Vagina (tissue), 2 donors: ENCODE data around the gene CCDC83. TPM values are rescaled to one million over a fixed set of nuclear protein-coding genes. Genes with fewer than 3 reads are reported as not detected.

Experiments
- DNase-seq, 2 donors: peaks; one replicate each; pipeline ENCODE4 v3.0.0-alpha.2; 2017; ENCODE audit errors: extremely low spot score in 2 of 2
- H3K27ac ChIP-seq: fragments of 200-600 bp; sonication (generic); one replicate; pipeline ENCODE4 v1.5.1; 2019
- H3K27me3 ChIP-seq: fragments of 200-600 bp; sonication (generic); one replicate; pipeline ENCODE4 v1.5.1; 2019
- H3K36me3 ChIP-seq, 2 donors: fragments of 200-600 bp; sonication (generic); one replicate each; pipeline ENCODE4 v1.5.1; 2017 to 2019
- H3K4me1 ChIP-seq: fragments of 200-600 bp; sonication (generic); one replicate; pipeline ENCODE4 v1.5.1; 2019
- H3K4me3 ChIP-seq, 2 donors: fragments of 200-600 bp; sonication (generic); 1 replicate in 1 of 2; 2 replicates in 1 of 2; pipeline ENCODE4 v1.5.1; 2016 to 2019
- H3K9me3 ChIP-seq: fragments of 200-600 bp; sonication (generic); one replicate; pipeline ENCODE4 v1.5.1; 2019
- CTCF ChIP-seq, 3 experiments: fragments of 450-650 bp in 2 of 3; fragments of 200-600 bp in 1 of 3; sonication (generic) in 1 of 3; IDR thresholded peaks; one replicate each; pipeline ENCODE4 v1.5.1; 2017 to 2019; ENCODE audit warnings: antibody characterized with exemption in 3 of 3, mild to moderate bottlenecking in 2 of 3, moderate library complexity in 2 of 3
- POLR2A ChIP-seq, 2 donors: fragments of 450-650 bp; IDR thresholded peaks; one replicate each; pipeline ENCODE4 v1.6.1; 2017; ENCODE audit warnings: antibody characterized with exemption in 2 of 2, mild to moderate bottlenecking in 2 of 2, moderate library complexity in 2 of 2
- POLR2AphosphoS5 ChIP-seq, 2 donors: sonication (generic); formaldehyde crosslinking; IDR thresholded peaks; one replicate each; pipeline ENCODE4 v1.9.0; 2017; ENCODE audit warnings: antibody characterized with exemption in 2 of 2, mild to moderate bottlenecking in 2 of 2, low read depth in 1 of 2; ENCODE audit not compliant: insufficient read depth in 1 of 2
- intact Hi-C: fragments of 100-400 bp; cut with DNase I; formaldehyde crosslinking; loops from one replicate; pipeline ENCODE4 v1.15.1; 2023
- total RNA-seq: library from RNA; depleted of rRNA; stranded (reverse); fragments of >200 nt; gene quantifications from one replicate; pipeline ENCODE4 v1.2.3, GENCODE V29; 2016

The CCDC83 gene
- total RNA-seq, 1 donor from 2014 or later = not detected

- H3K4me1 ChIP-seq = peaks cover 10% of the 10 kb centered on the region
- intact Hi-C loops = no loop called here
- no peak overlapping the region for H3K4me3 ChIP-seq
- H3K27ac ChIP-seq = no peak overlapping the region
- H3K36me3 ChIP-seq = no peaks in the 10 kb centered on the region
- H3K9me3 ChIP-seq = no peaks in the 10 kb centered on the region
- TF ChIP-seq POLR2A (IDR thresholded peaks at IDR 0.05) (no peak), CTCF (IDR thresholded peaks at IDR 0.05) (no peak), POLR2AphosphoS5 (IDR thresholded peaks at IDR 0.05; ENCODE audit: insufficient read depth in 1 of 2, low read depth in 1 of 2) (no peak)
- no peak for DNase-seq
- no peaks in the 10 kb centered on the region for H3K27me3 ChIP-seq
These were observed 39.8 kb upstream of the CCDC83 start for GRCh38 chr11:85815186-85815931.

GRCh38 chr11:85819441-85819840, 35.7 kb upstream of the CCDC83 start:
- no peak for DNase-seq
- H3K4me3 ChIP-seq = no peak overlapping the region
- no peaks in the 10 kb centered on the region for H3K4me1 ChIP-seq
- no peaks in the 10 kb centered on the region for H3K27me3 ChIP-seq
- no peaks in the 10 kb centered on the region for H3K36me3 ChIP-seq
- intact Hi-C loops = no loop called here
- no peak overlapping the region for H3K27ac ChIP-seq
- no peak for TF ChIP-seq CTCF (IDR thresholded peaks at IDR 0.05)
- no peak for TF ChIP-seq POLR2A (IDR thresholded peaks at IDR 0.05)
- no peak for TF ChIP-seq POLR2AphosphoS5 (IDR thresholded peaks at IDR 0.05; ENCODE audit: insufficient read depth in 1 of 2, low read depth in 1 of 2)
- H3K9me3 ChIP-seq = no peaks in the 10 kb centered on the region

GRCh38 chr11:85821636-85822035, 33.5 kb upstream of the CCDC83 start:
- no peaks in the 10 kb centered on the region for H3K36me3 ChIP-seq
- DNase-seq = no peak
- no peaks in the 10 kb centered on the region for H3K27me3 ChIP-seq
- TF ChIP-seq POLR2A (IDR thresholded peaks at IDR 0.05) (no peak), POLR2AphosphoS5 (IDR thresholded peaks at IDR 0.05; ENCODE audit: insufficient read depth in 1 of 2, low read depth in 1 of 2) (no peak), CTCF (IDR thresholded peaks at IDR 0.05) (no peak)
- no peak overlapping the region for H3K27ac ChIP-seq
- peaks cover 14% of the 10 kb centered on the region for H3K4me1 ChIP-seq
- intact Hi-C loops = no loop called here
- no peak overlapping the region for H3K4me3 ChIP-seq
- no peaks in the 10 kb centered on the region for H3K9me3 ChIP-seq

GRCh38 chr11:85822814-85823213, 32.4 kb upstream of the CCDC83 start:
- no peaks in the 10 kb centered on the region for H3K36me3 ChIP-seq
- peaks cover 26% of the 10 kb centered on the region for H3K4me1 ChIP-seq
- no peak for DNase-seq
- no peak overlapping the region for H3K4me3 ChIP-seq
- no peak overlapping the region for H3K27ac ChIP-seq
- intact Hi-C loops = no loop called here
- TF ChIP-seq POLR2A (IDR thresholded peaks at IDR 0.05) (no peak), POLR2AphosphoS5 (IDR thresholded peaks at IDR 0.05; ENCODE audit: insufficient read depth in 1 of 2, low read depth in 1 of 2) (no peak), CTCF (IDR thresholded peaks at IDR 0.05) (no peak)
- no peaks in the 10 kb centered on the region for H3K27me3 ChIP-seq
- H3K9me3 ChIP-seq = no peaks in the 10 kb centered on the region

GRCh38 chr11:85823816-85824215, 31.4 kb upstream of the CCDC83 start:
- intact Hi-C loops = no loop called here
- no peak overlapping the region for H3K27ac ChIP-seq
- H3K4me1 ChIP-seq = peaks cover 36% of the 10 kb centered on the region
- no peak for DNase-seq
- TF ChIP-seq CTCF (IDR thresholded peaks at IDR 0.05) (no peak), POLR2A (IDR thresholded peaks at IDR 0.05) (no peak), POLR2AphosphoS5 (IDR thresholded peaks at IDR 0.05; ENCODE audit: insufficient read depth in 1 of 2, low read depth in 1 of 2) (no peak)
- H3K4me3 ChIP-seq = no peak overlapping the region
- no peaks in the 10 kb centered on the region for H3K27me3 ChIP-seq
- no peaks in the 10 kb centered on the region for H3K36me3 ChIP-seq
- H3K9me3 ChIP-seq = no peaks in the 10 kb centered on the region
